Urinary bladder (tissue), 4 donors: ENCODE data around the gene ITGB2. TPM values are rescaled to one million over a fixed set of nuclear protein-coding genes. Genes with fewer than 3 reads are reported as not detected.

ENCODE experiments used
- DNase-seq: peaks from one replicate; pipeline ENCODE4 v3.0.0-alpha.2; 2015; ENCODE audit errors: extremely low spot score
- H3K27ac ChIP-seq: one replicate; pipeline ENCODE4 v1.5.1; 2013; ENCODE audit warnings: low read depth, mild to moderate bottlenecking, moderate library complexity
- H3K36me3 ChIP-seq: one replicate; pipeline ENCODE4 v1.6.1; 2013; ENCODE audit warnings: mild to moderate bottlenecking, moderate library complexity; ENCODE audit not compliant: insufficient read depth
- H3K4me1 ChIP-seq: one replicate; pipeline ENCODE4 v1.6.1; 2013; ENCODE audit warnings: mild to moderate bottlenecking, moderate library complexity; ENCODE audit not compliant: insufficient read depth
- H3K4me3 ChIP-seq: one replicate; pipeline ENCODE4 v1.5.1; 2013; ENCODE audit warnings: low read depth, low read length
- WGBS: extraction: QIAGEN DNeasy Blood & Tissue Kit; methylation state at CpG from one replicate; pipeline ENCODE4 v1.1.7; 2013; 5-methylcytosine and 5-hydroxymethylcytosine counted together
- polyA plus RNA-seq: library from polyadenylated mRNA; stranded (reverse); fragments of 200-250 nt; gene quantifications from one replicate; pipeline ENCODE4 v1.2.3, GENCODE V29; 2013
- total RNA-seq: library from RNA; depleted of rRNA; stranded (reverse); fragments of >200 nt; gene quantifications from one replicate; pipeline ENCODE4 v1.2.3, GENCODE V29; 2014
- donor health status: healthy with polysubstance abuse.
- donor health status: healthy.

ITGB2 gene
- total RNA-seq (20.8 TPM), polyA plus RNA-seq (39.9 TPM)

- no peak within 1 kb of the TSS for H3K27ac ChIP-seq
- WGBS, result 57% methylated on average over 29 of the region's 29 CpGs
- no peak for DNase-seq
- H3K4me3 ChIP-seq, result peak within 1 kb of the TSS; percentile 40
- no peaks in the 10 kb centered on the region for H3K4me1 ChIP-seq
- no peaks in the 10 kb centered on the region for H3K36me3 ChIP-seq
These were observed at the start of gene ITGB2 for GRCh38 chr21:44920694-44921604. Gene ITGB2, minus strand, starts transcription at chr21:44920899. Its CDS starts 10,117 bp downstream, at chr21:44910782.

- Histone ChIP-seq H3K27ac (no peak overlapping the region), H3K36me3 (peaks cover 3% of the 10 kb centered on the region), H3K4me3 (no peak overlapping the region), H3K4me1 (no peaks in the 10 kb centered on the region)
- 72% methylated on average over 24 of the region's 24 CpGs for WGBS
- DNase-seq, result no peak
These were observed 49.4 kb upstream of the ITGB2 start for GRCh38 chr21:44969931-44970755.

GRCh38 chr21:44969066-44969670 is 48.5 kb upstream of the ITGB2 start:
- H3K36me3 ChIP-seq, result peaks cover 3% of the 10 kb centered on the region
- no peak overlapping the region for H3K4me3 ChIP-seq
- 81% methylated on average over 20 of the region's 20 CpGs for WGBS
- no peaks in the 10 kb centered on the region for H3K4me1 ChIP-seq
- no peak for DNase-seq
- no peak overlapping the region for H3K27ac ChIP-seq

GRCh38 chr21:44967082-44968047 is 46.7 kb upstream of the ITGB2 start:
- no peak overlapping the region for H3K4me3 ChIP-seq

GRCh38 chr21:44966135-44967081 is 45.7 kb upstream of the ITGB2 start:
- WGBS, result 57% methylated on average over 30 of the region's 30 CpGs
- Histone ChIP-seq H3K4me1 (no peaks in the 10 kb centered on the region), H3K27ac (no peak overlapping the region), H3K36me3 (peaks cover 3% of the 10 kb centered on the region), H3K4me3 (no peak overlapping the region)
- DNase-seq, result no peak

More at GRCh38 chr21:44967082-44968047, 46.7 kb upstream of the ITGB2 start:
- no peaks in the 10 kb centered on the region for H3K4me1 ChIP-seq
- no peak overlapping the region for H3K27ac ChIP-seq
- DNase-seq, result no peak
- peaks cover 3% of the 10 kb centered on the region for H3K36me3 ChIP-seq
- WGBS, result 72% methylated on average over 38 of the region's 38 CpGs

- no peaks in the 10 kb centered on the region for H3K4me1 ChIP-seq
These were observed 44.7 kb upstream of the ITGB2 start for GRCh38 chr21:44965251-44966022.

GRCh38 chr21:44964381-44964780 is 43.7 kb upstream of the ITGB2 start:
- DNase-seq, result no peak
- WGBS, result 99% methylated on average over 12 of the region's 12 CpGs
- H3K4me1 ChIP-seq, result no peaks in the 10 kb centered on the region

More at GRCh38 chr21:44965251-44966022, 44.7 kb upstream of the ITGB2 start:
- 83% methylated on average over 17 of the region's 17 CpGs for WGBS
- Histone ChIP-seq H3K27ac (no peak overlapping the region), H3K36me3 (peaks cover 4% of the 10 kb centered on the region), H3K4me3 (no peak overlapping the region)
- DNase-seq, result no peak

GRCh38 chr21:44962403-44962966 is 41.8 kb upstream of the ITGB2 start:
- H3K4me1 ChIP-seq, result no peaks in the 10 kb centered on the region
- no peak overlapping the region for H3K27ac ChIP-seq
- no peak overlapping the region for H3K4me3 ChIP-seq
- WGBS, result 52% methylated on average over 9 of the region's 9 CpGs
- DNase-seq, result no peak
- H3K36me3 ChIP-seq, result peaks cover 2% of the 10 kb centered on the region

More at GRCh38 chr21:44964381-44964780, 43.7 kb upstream of the ITGB2 start:
- H3K36me3 ChIP-seq, result peaks cover 4% of the 10 kb centered on the region
- H3K27ac ChIP-seq, result no peak overlapping the region
- no peak overlapping the region for H3K4me3 ChIP-seq

GRCh38 chr21:44960141-44961092 is 39.7 kb upstream of the ITGB2 start:
- Histone ChIP-seq H3K4me1 (no peaks in the 10 kb centered on the region), H3K36me3 (peaks cover 2% of the 10 kb centered on the region), H3K4me3 (no peak overlapping the region), H3K27ac (no peak overlapping the region)
- no peak for DNase-seq
- 90% methylated on average over 23 of the region's 23 CpGs for WGBS

GRCh38 chr21:44959376-44960091 is 38.8 kb upstream of the ITGB2 start:
- Histone ChIP-seq H3K36me3 (peaks cover 2% of the 10 kb centered on the region), H3K4me1 (no peaks in the 10 kb centered on the region), H3K27ac (no peak overlapping the region), H3K4me3 (no peak overlapping the region)
- WGBS, result 83% methylated on average over 26 of the region's 26 CpGs
- no peak for DNase-seq
